ENCODE measurements around the gene PRPF39.

GRCh38 chr14:45048385-45048784 is 35.5 kb upstream of the PRPF39 start:
- no peak for TF ChIP-seq CEBPB (IDR thresholded peaks at IDR 0.05)
- TF ChIP-seq ZBTB7A (IDR thresholded peaks at IDR 0.05; ENCODE audit: low read depth) = no peak
- no peak for TF ChIP-seq USF1 (IDR thresholded peaks at IDR 0.05)
- no peak for TF ChIP-seq TEAD4 (IDR thresholded peaks at IDR 0.05)
